GM12878 (cell line): ENCODE measurements around the gene RHCE. TPM values are rescaled to one million over a fixed set of nuclear protein-coding genes. Genes with fewer than 3 reads are reported as not detected.
"Not testable (repeated sequence)": the region's sequence is repeated elsewhere in the genome, so short reads cannot be mapped to it uniquely, and the experiment has no call there.

Experiments
- ATAC-seq: fragments of 200-7000 bp; cut with Tn5 transposase; 3 replicates; pipeline ENCODE4 v1.9.1; 2020; ENCODE audit warnings: mild to moderate bottlenecking, moderate library complexity
- BruUV-seq: library from RNA; stranded (reverse); fragments of 400-500 nt; replicated peaks from 2 replicates; lab custom pipeline; 2021; lab: Mats Ljungman, UMichigan
- CTCF ChIA-PET: fragments of 300-600 bp; sonication (Branson Sonifier 250); formaldehyde crosslinking; extraction: SDS; loops from one replicate; lab custom pipeline; 2021; ENCODE audit warnings: inconsistent platforms; lab: Yijun Ruan, JAX
- POLR2A ChIA-PET: fragments of 350-600 bp; formaldehyde crosslinking; extraction: SDS; loops from one replicate; lab custom pipeline; 2021; ENCODE audit warnings: inconsistent platforms; lab: Charles Lee
- RAD21 ChIA-PET: fragments of 300-600 bp; sonication (Branson Sonifier 250); formaldehyde crosslinking; loops from one replicate; lab custom pipeline; 2023; ENCODE audit warnings: antibody characterized with exemption; ENCODE audit not compliant: unreplicated experiment; lab: Charles Lee
- SMC1A ChIA-PET: fragments of 300-600 bp; sonication (Branson Sonifier 250); formaldehyde crosslinking; loops from one replicate; lab custom pipeline; 2023; ENCODE audit not compliant: unreplicated experiment, uncharacterized antibody; lab: Charles Lee
- DNase-seq: peaks from one replicate; pipeline ENCODE4 v3.0.0-alpha.2; 2011; ENCODE audit warnings: low read depth, low spot score
- FAIRE-seq: peaks from 3 replicates; lab custom pipeline; 2011; peaks lifted over from hg19 to GRCh38; lab: Jason Lieb, UNC
- H2AFZ ChIP-seq: 2 replicates; pipeline ENCODE4 v1.6.0; 2011; ENCODE audit warnings: low read depth, low read length, control low read depth; ENCODE audit not compliant: control insufficient read depth
- H3K27ac ChIP-seq: 2 replicates; pipeline ENCODE4 v1.5.1; 2011; ENCODE audit warnings: control low read depth; ENCODE audit not compliant: control insufficient read depth, insufficient read depth
- H3K27me3 ChIP-seq, 2 experiments: replicated peaks in 1 of 2; 2 replicates each; pipeline versions ENCODE4 v1.6.0 to v1.6.1; 2011; ENCODE audit warnings: low read length in 1 of 2; ENCODE audit not compliant: control insufficient read depth in 2 of 2, insufficient read depth in 2 of 2
- H3K36me3 ChIP-seq, 2 experiments: 2 replicates each; pipeline ENCODE4 v1.5.1; 2011; ENCODE audit warnings: low read length in 1 of 2; ENCODE audit not compliant: control insufficient read depth in 2 of 2, insufficient read depth in 2 of 2
- H3K4me1 ChIP-seq: 2 replicates; pipeline ENCODE4 v1.6.1; 2011; ENCODE audit warnings: mild to moderate bottlenecking, low read length, moderate library complexity, mixed read lengths; ENCODE audit not compliant: control insufficient read depth, insufficient read depth
- H3K4me2 ChIP-seq: 2 replicates; pipeline ENCODE4 v1.6.0; 2011; ENCODE audit warnings: control low read depth; ENCODE audit not compliant: control insufficient read depth, insufficient read depth
- H3K4me3 ChIP-seq: fragments of 200-600 bp; sonication (generic); 2 replicates; pipeline ENCODE4 v1.5.1; 2016
- H3K79me2 ChIP-seq: 2 replicates; pipeline ENCODE4 v1.6.0; 2011; ENCODE audit warnings: low read length; ENCODE audit not compliant: control insufficient read depth, insufficient read depth
- H3K9ac ChIP-seq: 2 replicates; pipeline ENCODE4 v1.8.0; 2011; ENCODE audit warnings: low read length, control low read depth, mixed read lengths; ENCODE audit not compliant: control insufficient read depth, insufficient read depth
- H3K9me3 ChIP-seq: replicated peaks from 3 replicates; pipeline ENCODE4 v1.5.1; 2011; ENCODE audit warnings: mild to moderate bottlenecking, low read length; ENCODE audit not compliant: control insufficient read depth, insufficient read depth
- H4K20me1 ChIP-seq: 2 replicates; pipeline ENCODE4 v1.6.0; 2011; ENCODE audit not compliant: control insufficient read depth, insufficient read depth
- WGBS: methylation state at CpG from one replicate; pipeline ENCODE4 v1.1.6; 2016; ENCODE audit warnings: low lambda C conversion rate; ENCODE audit not compliant: insufficient replicate concordance, insufficient coverage; ENCODE audit errors: missing lambda C conversion rate; 5-methylcytosine and 5-hydroxymethylcytosine counted together
- in situ Hi-C: fragments of 300-500 bp; cut with MboI; formaldehyde crosslinking; loops from 9 replicates; pipeline ENCODE4 v1.14.3; 2018; ENCODE audit warnings: mixed read lengths
- intact Hi-C: fragments of 100-400 bp; cut with micrococcal nuclease; formaldehyde crosslinking; loops from one replicate; pipeline ENCODE4 v1.14.2; 2022; ENCODE audit not compliant: unreplicated experiment
- polyA plus RNA-seq, 11 experiments: library from polyadenylated mRNA; depleted of rRNA in 4 of 11; unstranded in 6 of 11; stranded (reverse) in 5 of 11; fragments of >200 nt; fragmentation: Nextera tagmentation in 4 of 11; fragmentation: Illumina TruSeq in 1 of 11; extraction: Ambion mirVana in 4 of 11; extraction: Trizol in 1 of 11; gene quantifications; 1 replicate in 1 of 11; 2 replicates in 10 of 11; pipeline versions ENCODE4 v1.2.1 to v1.2.3, GENCODE V29; 2011 to 2016; ENCODE audit warnings: inconsistent platforms in 2 of 11, missing spikeins in 2 of 11, low read depth in 1 of 11
- total RNA-seq, 4 experiments: library from RNA; depleted of rRNA in 3 of 4; stranded (reverse); fragments of >200 nt in 3 of 4; fragmentation: Illumina TruSeq in 1 of 4; extraction: Trizol in 1 of 4; gene quantifications; 2 replicates each; pipeline versions ENCODE4 v1.2.1 to v1.2.3, GENCODE V29; 2013 to 2021

RHCE gene
- total and polyA plus RNA-seq, 10 of the 15 experiments (the other 5 are each of a cell fraction or from before 2014, with no cell fraction given): 0.06 to 0.41 (median 0.22) TPM; not detected in 2

DNA sequence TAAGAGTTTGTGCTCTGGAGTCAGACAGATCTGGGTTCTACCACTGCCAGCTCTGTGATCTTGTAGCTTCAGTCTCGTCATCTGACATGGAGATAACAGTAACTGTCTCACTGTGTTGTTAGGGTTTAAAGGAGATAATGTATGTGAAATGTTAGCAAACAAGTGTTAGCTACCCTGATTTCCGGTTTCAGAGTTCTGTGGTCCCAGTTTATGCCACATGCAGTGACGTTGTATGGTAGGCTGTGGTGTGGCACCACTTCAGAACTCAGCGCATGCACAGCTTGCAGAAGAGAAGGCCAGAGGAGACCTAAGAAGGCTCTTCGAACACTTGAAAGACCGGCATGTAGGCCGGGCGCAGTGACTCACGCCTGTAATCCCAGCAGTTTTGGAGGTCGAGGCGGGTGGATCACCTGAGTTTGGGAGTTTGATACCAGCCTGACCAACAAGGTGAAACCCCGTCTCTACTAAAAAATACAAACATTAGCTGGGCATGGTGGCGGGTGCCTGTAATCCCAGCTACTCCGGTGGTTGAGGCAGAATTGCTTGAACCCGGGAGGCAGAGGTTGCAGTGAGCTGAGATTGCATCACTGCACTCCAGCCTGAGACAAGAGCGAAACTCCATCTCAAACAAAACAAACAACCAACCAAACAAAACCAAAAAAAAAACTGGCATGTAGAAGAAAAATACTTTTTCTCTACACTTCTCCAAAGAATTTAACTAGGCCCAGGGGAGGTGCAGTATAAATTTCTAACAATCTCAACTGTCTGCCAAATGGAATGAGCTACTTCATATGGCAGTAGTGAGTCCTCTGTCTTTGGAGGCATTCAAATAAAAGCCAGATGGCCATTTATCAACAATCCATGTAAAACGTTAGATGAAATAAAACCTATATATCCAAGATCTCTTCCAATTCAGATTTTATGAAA is 92.5 kb downstream of the RHCE start:
- SMC1A ChIA-PET, H3K27ac ChIP-seq, DNase-seq, in situ Hi-C loops, FAIRE-seq, H3K27me3 ChIP-seq, H2AFZ ChIP-seq, H3K4me3 ChIP-seq, intact Hi-C loops, RAD21 ChIA-PET, CTCF ChIA-PET, H3K79me2 ChIP-seq, H3K4me2 ChIP-seq, BruUV-seq, POLR2A ChIA-PET, ATAC-seq, H3K9ac ChIP-seq, H3K36me3 ChIP-seq, H4K20me1 ChIP-seq, H3K4me1 ChIP-seq, H3K9me3 ChIP-seq: not testable (repeated sequence)
- WGBS: no CpG with 5 or more reads among the region's 17 CpGs

DNA sequence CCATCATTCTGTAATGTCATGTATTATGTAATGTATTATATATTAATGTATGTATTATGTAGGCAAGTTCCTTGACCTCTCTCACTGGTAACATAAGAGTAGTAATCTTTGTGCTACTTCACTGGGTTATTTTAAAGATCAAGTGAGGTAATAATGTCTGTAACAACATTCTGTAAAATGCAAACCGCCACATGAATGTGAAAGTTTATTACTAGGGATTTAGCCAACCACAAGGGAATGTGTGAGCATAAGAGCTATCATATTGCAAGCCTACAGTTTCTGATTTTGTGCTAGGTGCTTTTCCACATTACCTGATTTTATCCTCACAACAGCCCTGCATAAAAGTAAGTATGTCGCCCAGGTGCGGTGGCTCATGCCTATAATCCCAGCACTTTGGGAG is 96.2 kb downstream of the RHCE start:
- H3K36me3 ChIP-seq, H3K4me1 ChIP-seq, H3K9ac ChIP-seq, RAD21 ChIA-PET, in situ Hi-C loops, H3K27ac ChIP-seq, POLR2A ChIA-PET, H3K79me2 ChIP-seq, FAIRE-seq, H3K4me2 ChIP-seq, H4K20me1 ChIP-seq, ATAC-seq, H3K9me3 ChIP-seq, H2AFZ ChIP-seq, H3K4me3 ChIP-seq, intact Hi-C loops, H3K27me3 ChIP-seq, SMC1A ChIA-PET, DNase-seq, BruUV-seq, CTCF ChIA-PET: not testable (repeated sequence)
- WGBS: 64% methylated on average over 1 of the region's 3 CpGs

DNA sequence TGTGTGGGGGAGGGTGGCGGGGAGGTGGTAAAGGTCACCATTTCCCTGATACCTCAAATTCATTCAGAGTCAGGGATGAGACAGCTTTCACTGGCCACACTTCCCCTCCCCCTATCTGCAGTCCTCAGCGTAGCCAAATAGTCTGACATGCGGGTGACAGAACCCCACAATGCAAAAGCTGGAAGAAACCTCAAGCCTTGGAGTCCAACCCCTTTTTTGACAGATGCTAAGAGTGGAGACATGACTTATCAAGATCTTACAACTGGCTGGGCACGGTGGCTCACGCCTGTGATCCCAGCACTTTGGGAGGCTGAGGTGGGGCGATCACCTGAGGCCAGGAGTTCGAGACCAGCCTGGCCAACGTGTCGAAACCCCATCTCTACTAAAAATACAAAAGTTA is 98.5 kb downstream of the RHCE start:
- H3K79me2 ChIP-seq, CTCF ChIA-PET, H3K27ac ChIP-seq, H3K4me3 ChIP-seq, ATAC-seq, intact Hi-C loops, SMC1A ChIA-PET, H3K27me3 ChIP-seq, DNase-seq, RAD21 ChIA-PET, POLR2A ChIA-PET, H3K36me3 ChIP-seq, H3K9ac ChIP-seq, H2AFZ ChIP-seq, in situ Hi-C loops, H3K4me1 ChIP-seq, H3K9me3 ChIP-seq, H4K20me1 ChIP-seq, FAIRE-seq, H3K4me2 ChIP-seq, BruUV-seq: not testable (repeated sequence)
- 100% methylated on average over 6 of the region's 9 CpGs for WGBS
